B cell (primary cell): ENCODE data around the gene NUAK1. TPM values are rescaled to one million over a fixed set of nuclear protein-coding genes. Genes with fewer than 3 reads are reported as not detected.

ENCODE experiments used
- ATAC-seq: fragments of 200-7000 bp; cut with Tn5 transposase; one replicate; pipeline ENCODE4 v1.10.0; 2021; ENCODE audit warnings: low read depth, mild to moderate bottlenecking, moderate number of reproducible peaks, moderate library complexity
- CTCF ChIA-PET: fragments of 350-600 bp; sonication (Branson Sonifier 250); formaldehyde crosslinking; loops from one replicate; lab custom pipeline; 2021; ENCODE audit warnings: antibody characterized with exemption, inconsistent platforms; lab: Charles Lee
- POLR2A ChIA-PET: fragments of 350-600 bp; sonication (Branson Sonifier 250); formaldehyde crosslinking; loops from one replicate; lab custom pipeline; 2021; ENCODE audit warnings: antibody characterized with exemption; lab: Charles Lee
- DNase-seq: peaks from one replicate; pipeline ENCODE4 v3.0.0; 2013
- H2AFZ ChIP-seq: 2 replicates; pipeline ENCODE4 v1.6.1; 2012; ENCODE audit warnings: mild to moderate bottlenecking, low read depth, low read length; ENCODE audit not compliant: insufficient read depth, poor library complexity, severe bottlenecking
- H3K27ac ChIP-seq, 2 donors: 1 replicate in 1 of 2; 2 replicates in 1 of 2; pipeline ENCODE4 v1.5.1; 2012 to 2013; ENCODE audit warnings: low read length in 2 of 2, mild to moderate bottlenecking in 2 of 2, moderate library complexity in 1 of 2
- H3K27me3 ChIP-seq, 4 experiments: fragments of 200-600 bp in 1 of 4; sonication (generic) in 1 of 4; replicated peaks in 1 of 4; 1 replicate in 2 of 4; 2 replicates in 2 of 4; pipeline versions ENCODE4 v1.6.1 to v1.7.0; 2013 to 2016; ENCODE audit warnings: low read length in 3 of 4, mild to moderate bottlenecking in 2 of 4, mixed read lengths in 1 of 4, moderate library complexity in 1 of 4; ENCODE audit not compliant: insufficient read depth in 4 of 4, control insufficient read depth in 3 of 4; ENCODE audit errors: control extremely low read depth in 1 of 4
- H3K36me3 ChIP-seq, 2 experiments: replicated peaks in 1 of 2; 1 replicate in 1 of 2; 2 replicates in 1 of 2; pipeline versions ENCODE4 v1.6.1 to v1.7.1; 2013; ENCODE audit warnings: low read length in 1 of 2; ENCODE audit not compliant: insufficient read depth in 2 of 2, control insufficient read depth in 1 of 2; ENCODE audit errors: control extremely low read depth in 1 of 2, extremely low read depth in 1 of 2
- H3K4me1 ChIP-seq, 2 donors: fragments of 200-600 bp in 1 of 2; sonication (generic) in 1 of 2; 1 replicate in 1 of 2; 2 replicates in 1 of 2; pipeline versions ENCODE4 v1.5.1 to v1.6.1; 2013 to 2017; ENCODE audit warnings: low read length in 2 of 2; ENCODE audit not compliant: control insufficient read depth in 2 of 2, insufficient read depth in 2 of 2
- H3K4me2 ChIP-seq: replicated peaks from 2 replicates; pipeline ENCODE3; 2012; ENCODE audit warnings: mild to moderate bottlenecking, low read depth, low read length; ENCODE audit not compliant: poor library complexity, severe bottlenecking
- H3K4me3 ChIP-seq, 5 experiments: fragments of 200-600 bp in 1 of 5; sonication (generic) in 1 of 5; 1 replicate in 3 of 5; 2 replicates in 2 of 5; pipeline versions ENCODE4 v1.5.1 to v1.7.0; 2011 to 2016; ENCODE audit warnings: low read length in 4 of 5, mild to moderate bottlenecking in 4 of 5, low read depth in 2 of 5, control low read depth in 1 of 5, moderate library complexity in 1 of 5; ENCODE audit not compliant: insufficient read depth in 1 of 5; ENCODE audit errors: control extremely low read depth in 1 of 5, extremely low read depth in 1 of 5
- H3K79me2 ChIP-seq: fragments of 200-600 bp; sonication (generic); one replicate; pipeline ENCODE4 v1.6.0; 2016; ENCODE audit warnings: low read length; ENCODE audit not compliant: control insufficient read depth, insufficient read depth
- H3K9ac ChIP-seq: fragments of 200-600 bp; sonication (generic); 2 replicates; pipeline ENCODE4 v1.6.1; 2017; ENCODE audit warnings: mild to moderate bottlenecking, low read length, moderate library complexity
- H3K9me3 ChIP-seq, 3 donors: one replicate each; pipeline versions ENCODE4 v1.6.1 to v1.7.1; 2013; ENCODE audit warnings: low read length in 2 of 3; ENCODE audit not compliant: control insufficient read depth in 2 of 3, insufficient read depth in 1 of 3; ENCODE audit errors: control extremely low read depth in 1 of 3
- H4K20me1 ChIP-seq: 2 replicates; pipeline ENCODE4 v1.6.0; 2012; ENCODE audit warnings: mild to moderate bottlenecking, low read length; ENCODE audit not compliant: insufficient read depth, control insufficient read depth, poor library complexity, severe bottlenecking
- H3K27ac Mint-ChIP-seq: one replicate; pipeline ENCODE4 v1.8.0; 2021; ENCODE audit warnings: mixed read lengths
- H3K27me3 Mint-ChIP-seq: one replicate; pipeline ENCODE4 v1.8.0; 2021; ENCODE audit warnings: mixed read lengths
- H3K4me1 Mint-ChIP-seq: one replicate; pipeline ENCODE4 v1.8.0; 2021; ENCODE audit warnings: mixed read lengths
- H3K4me3 Mint-ChIP-seq: one replicate; pipeline ENCODE4 v1.8.0; 2021; ENCODE audit warnings: mixed read lengths
- H3K9me3 Mint-ChIP-seq: one replicate; pipeline ENCODE4 v1.8.0; 2022; ENCODE audit warnings: mixed read lengths; ENCODE audit not compliant: insufficient read depth
- EZH2 ChIP-seq: IDR thresholded peaks from 2 replicates; pipeline ENCODE4 v1.6.1; 2012; ENCODE audit warnings: borderline replicate concordance, low read depth, mild to moderate bottlenecking, moderate library complexity, low read length; ENCODE audit not compliant: insufficient read depth, poor library complexity, severe bottlenecking
- WGBS: methylation state at CpG from one replicate; pipeline ENCODE4 v1.1.5; 2013; ENCODE audit warnings: missing lambda C conversion rate; ENCODE audit not compliant: insufficient coverage; 5-methylcytosine and 5-hydroxymethylcytosine counted together
- intact Hi-C: fragments of 100-400 bp; cut with micrococcal nuclease; formaldehyde crosslinking; loops from one replicate; pipeline ENCODE4 v1.10.0; 2022
- polyA plus RNA-seq: library from polyadenylated mRNA; depleted of rRNA; stranded (reverse); fragments of >200 nt; gene quantifications from 2 replicates; pipeline ENCODE4 v1.2.3, GENCODE V29; 2012
- total RNA-seq, 2 donors: library from RNA; stranded (reverse); fragments of 120-200 nt in 1 of 2; gene quantifications; 1 replicate in 1 of 2; 2 replicates in 1 of 2; pipeline versions ENCODE4 v1.2.3 to v1.2.4, GENCODE V29; 2013 to 2022
- TF ChIP-seq, protein P1 (sequence below): fragments of 200-600 bp; IDR thresholded peaks from one replicate; pipeline ENCODE4 v1.8.0; 2022; ENCODE audit warnings: antibody characterized with exemption, mild to moderate bottlenecking

The NUAK1 gene
- total and polyA plus RNA-seq, 2 donors (not counting 1 experiment from before 2014, with no cell fraction given): not detected

DNA sequence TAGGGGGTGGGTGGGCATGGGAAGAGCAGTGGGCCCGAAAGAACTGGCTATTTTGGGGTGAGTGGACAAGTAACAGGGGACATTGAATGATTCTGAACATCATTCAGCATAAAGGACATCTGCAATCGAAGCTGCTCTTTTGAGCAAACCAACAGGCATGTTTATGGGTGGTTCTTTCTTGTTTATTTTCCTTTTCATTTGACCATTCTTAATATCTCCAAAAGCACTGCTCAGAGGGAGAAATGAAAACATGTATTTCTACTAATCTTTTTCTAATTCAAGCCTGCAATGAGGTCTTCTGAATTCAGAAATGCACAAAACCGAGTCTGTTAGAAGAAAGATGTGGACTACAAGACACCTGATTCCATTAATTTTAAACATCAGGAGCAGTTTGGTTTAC lies 54.0 kb downstream of the NUAK1 start:
- H3K27me3 Mint-ChIP-seq: peaks cover 26% of the 10 kb centered on the region
- no peak for DNase-seq
- no peak for TF ChIP-seq EZH2
- TF ChIP-seq, protein P1, sequence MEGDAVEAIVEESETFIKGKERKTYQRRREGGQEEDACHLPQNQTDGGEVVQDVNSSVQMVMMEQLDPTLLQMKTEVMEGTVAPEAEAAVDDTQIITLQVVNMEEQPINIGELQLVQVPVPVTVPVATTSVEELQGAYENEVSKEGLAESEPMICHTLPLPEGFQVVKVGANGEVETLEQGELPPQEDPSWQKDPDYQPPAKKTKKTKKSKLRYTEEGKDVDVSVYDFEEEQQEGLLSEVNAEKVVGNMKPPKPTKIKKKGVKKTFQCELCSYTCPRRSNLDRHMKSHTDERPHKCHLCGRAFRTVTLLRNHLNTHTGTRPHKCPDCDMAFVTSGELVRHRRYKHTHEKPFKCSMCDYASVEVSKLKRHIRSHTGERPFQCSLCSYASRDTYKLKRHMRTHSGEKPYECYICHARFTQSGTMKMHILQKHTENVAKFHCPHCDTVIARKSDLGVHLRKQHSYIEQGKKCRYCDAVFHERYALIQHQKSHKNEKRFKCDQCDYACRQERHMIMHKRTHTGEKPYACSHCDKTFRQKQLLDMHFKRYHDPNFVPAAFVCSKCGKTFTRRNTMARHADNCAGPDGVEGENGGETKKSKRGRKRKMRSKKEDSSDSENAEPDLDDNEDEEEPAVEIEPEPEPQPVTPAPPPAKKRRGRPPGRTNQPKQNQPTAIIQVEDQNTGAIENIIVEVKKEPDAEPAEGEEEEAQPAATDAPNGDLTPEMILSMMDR: no peak
- H3K36me3 ChIP-seq: no peaks in the 10 kb centered on the region
- H3K4me3 Mint-ChIP-seq: no peak overlapping the region
- no peak overlapping the region for H3K27ac Mint-ChIP-seq
- H2AFZ ChIP-seq: no peak overlapping the region
- H3K4me2 ChIP-seq: no peak overlapping the region
- H3K9ac ChIP-seq: no peak overlapping the region
- intact Hi-C loops: no loop called here
- ChIA-PET CTCF (no interaction called here), POLR2A (no interaction called here)
- H3K27me3 ChIP-seq: peaks cover 0 to 9% (median 4%) of the 10 kb centered on the region in 4 experiments
- no peaks in the 10 kb centered on the region for H4K20me1 ChIP-seq
- H3K9me3 Mint-ChIP-seq: no peaks in the 10 kb centered on the region
- H3K79me2 ChIP-seq: no peaks in the 10 kb centered on the region
- no peak overlapping the region for H3K27ac ChIP-seq
- H3K4me1 Mint-ChIP-seq: no peaks in the 10 kb centered on the region
- no peaks in the 10 kb centered on the region for H3K4me1 ChIP-seq
- WGBS: 50% methylated on average over 1 of the region's 3 CpGs
- H3K4me3 ChIP-seq: no peak overlapping the region
- ATAC-seq: no peak
- peaks cover 0 to 9% (median 0%) of the 10 kb centered on the region in 3 donors for H3K9me3 ChIP-seq

DNA sequence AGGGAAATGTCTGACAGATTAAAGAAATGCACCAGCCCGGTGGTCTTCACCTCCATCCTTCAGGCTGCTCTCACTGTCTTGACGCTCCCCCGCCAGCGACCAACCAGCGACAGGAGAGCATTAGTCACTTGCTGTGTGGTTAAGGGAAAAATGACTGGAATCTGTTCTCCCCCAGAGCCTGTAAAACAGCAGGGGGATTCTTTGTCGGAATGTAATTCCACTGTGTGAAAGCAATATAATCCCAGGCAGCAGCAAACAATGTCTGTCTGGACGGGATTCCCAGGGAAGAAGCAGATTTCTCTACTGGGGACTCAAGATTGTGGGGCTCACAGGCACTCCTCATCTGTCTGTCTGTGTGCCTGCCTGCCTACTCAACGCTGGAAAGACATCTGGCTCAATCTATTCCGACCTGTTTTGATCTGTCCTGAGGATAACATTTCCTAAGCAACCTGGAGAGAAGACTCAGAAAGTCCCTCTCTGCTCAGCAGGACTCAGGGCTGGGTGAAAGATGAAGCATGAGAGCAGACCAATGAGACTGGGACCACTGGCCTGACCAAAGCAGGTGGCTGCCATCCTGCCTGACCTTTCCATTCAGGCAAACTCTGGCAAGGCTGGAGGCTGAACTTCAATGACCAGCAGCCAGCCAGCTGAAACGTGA lies 54.6 kb downstream of the NUAK1 start:
- H3K27ac ChIP-seq: no peak overlapping the region
- Mint-ChIP-seq H3K27me3 (peaks cover 28% of the 10 kb centered on the region), H3K27ac (no peak overlapping the region), H3K4me3 (no peak overlapping the region), H3K4me1 (no peaks in the 10 kb centered on the region), H3K9me3 (no peaks in the 10 kb centered on the region)
- H2AFZ ChIP-seq: no peak overlapping the region
- ATAC-seq (no peak), DNase-seq (no peak)
- H3K27me3 ChIP-seq: peaks cover 0 to 13% (median 4%) of the 10 kb centered on the region in 4 experiments
- peaks cover 0 to 9% (median 0%) of the 10 kb centered on the region in 3 donors for H3K9me3 ChIP-seq
- H4K20me1 ChIP-seq: no peaks in the 10 kb centered on the region
- intact Hi-C loops: no loop called here
- H3K9ac ChIP-seq: no peak overlapping the region
- H3K79me2 ChIP-seq: no peaks in the 10 kb centered on the region
- no peaks in the 10 kb centered on the region for H3K36me3 ChIP-seq
- ChIA-PET POLR2A (no interaction called here), CTCF (no interaction called here)
- no peak overlapping the region for H3K4me3 ChIP-seq
- 57% methylated on average over 9 of the region's 10 CpGs for WGBS
- TF ChIP-seq EZH2: no peak
- TF ChIP-seq, protein P1: no peak
- no peak overlapping the region for H3K4me2 ChIP-seq
- H3K4me1 ChIP-seq: no peaks in the 10 kb centered on the region
